CD4-positive, alpha-beta T cell treated with Interleukin-10 for 1 hour (primary cell): Measurements from ENCODE around the gene NLGN1.

Experiments
- DNase-seq: peaks from one replicate; pipeline ENCODE4 v3.0.0-alpha.2; 2020

NLGN1 gene

GRCh38 chr3:173644086-173645082 is 246.8 kb downstream of the NLGN1 start:
- DNase-seq, result no peak

DNA sequence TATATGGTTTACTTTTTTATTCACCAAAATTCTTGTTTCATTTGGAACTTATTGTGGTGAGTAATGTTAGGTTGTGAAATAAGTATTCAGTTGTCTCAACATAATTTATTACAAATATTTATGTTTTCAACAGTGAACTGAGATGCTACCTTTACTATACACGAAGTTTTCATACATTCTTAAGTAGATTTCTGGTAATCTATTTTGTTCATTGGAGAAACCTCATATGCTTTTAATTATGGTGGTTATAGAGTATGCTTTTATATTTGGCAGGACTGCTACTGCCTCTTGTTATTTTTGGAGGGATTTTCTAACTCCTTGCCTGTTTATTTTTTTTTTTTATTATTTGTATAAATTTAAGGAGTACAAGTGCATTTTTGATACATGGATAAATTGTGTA is 253.1 kb downstream of the NLGN1 start:
- DNase-seq, result no peak

DNA sequence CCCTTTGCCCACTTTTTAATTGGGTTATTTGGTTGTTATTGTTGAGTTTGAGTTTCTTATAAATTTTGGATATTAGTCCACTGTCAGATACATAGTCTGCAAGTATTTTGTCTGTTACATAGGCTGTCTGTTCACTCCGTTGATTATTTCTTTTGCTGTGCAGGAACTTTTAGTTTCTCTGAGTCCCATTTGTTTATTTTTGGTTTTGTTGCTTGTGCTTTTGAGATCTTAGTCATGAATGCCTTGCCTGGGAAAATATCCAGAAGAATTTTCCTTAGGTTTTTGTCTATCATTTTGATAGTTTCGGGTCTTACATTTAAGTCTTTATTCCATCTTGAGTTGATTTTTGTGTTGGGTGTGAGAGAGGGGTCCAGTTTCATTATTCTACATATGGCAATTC is 254.5 kb downstream of the NLGN1 start:
- DNase-seq, result no peak

- no peak for DNase-seq
Observed at GRCh38 chr3:173653781-173654180, 256.2 kb downstream of the NLGN1 start.

DNA sequence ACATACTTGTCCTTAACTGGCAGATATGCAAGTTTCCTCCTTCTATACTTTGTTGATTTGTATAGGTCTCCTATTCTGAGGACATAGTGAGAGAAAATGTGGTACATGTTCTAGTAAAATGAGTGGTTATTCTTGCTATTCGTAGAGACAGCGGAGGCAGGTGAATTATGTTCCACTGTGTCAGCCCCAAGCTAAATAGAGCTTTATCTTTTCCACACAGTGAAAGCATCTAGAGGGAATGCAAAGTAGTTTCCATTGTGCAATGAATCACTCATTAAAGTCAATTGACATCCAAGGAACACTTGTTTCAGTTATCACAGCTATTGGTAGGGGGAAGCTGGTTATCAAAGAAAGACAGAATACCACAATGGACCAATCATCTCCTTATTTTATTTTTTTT is 262.4 kb downstream of the NLGN1 start:
- no peak for DNase-seq

DNA sequence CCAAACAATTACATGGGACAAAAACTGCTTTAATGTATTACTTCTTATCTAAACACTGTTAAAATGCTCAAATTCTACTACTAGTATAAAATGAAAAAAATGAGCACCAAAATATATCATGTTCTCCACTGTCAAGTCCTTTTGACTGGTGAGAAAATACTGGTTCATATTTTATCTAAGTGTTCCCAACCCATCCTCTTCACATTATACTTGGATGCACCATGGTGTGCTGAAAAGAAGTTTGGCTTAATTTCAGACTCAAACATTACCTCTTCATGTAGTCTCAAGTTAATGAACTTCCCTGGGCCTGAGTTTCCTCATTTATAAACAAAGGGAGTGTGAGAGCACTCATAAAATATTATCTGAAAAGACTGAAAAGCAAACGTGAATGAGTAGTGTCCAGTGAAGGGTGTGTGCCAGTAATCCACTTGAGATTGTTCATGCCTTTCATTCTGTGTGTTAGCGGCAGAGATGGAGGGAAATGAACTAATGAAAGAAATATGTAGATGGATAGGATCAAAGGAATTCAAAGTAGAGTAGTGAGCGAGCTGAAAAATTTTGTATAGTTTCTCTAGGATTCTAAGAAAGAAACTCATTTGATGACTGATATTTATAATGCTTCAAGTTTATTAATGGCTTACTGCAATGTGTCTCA is 263.2 kb downstream of the NLGN1 start:
- no peak for DNase-seq

DNA sequence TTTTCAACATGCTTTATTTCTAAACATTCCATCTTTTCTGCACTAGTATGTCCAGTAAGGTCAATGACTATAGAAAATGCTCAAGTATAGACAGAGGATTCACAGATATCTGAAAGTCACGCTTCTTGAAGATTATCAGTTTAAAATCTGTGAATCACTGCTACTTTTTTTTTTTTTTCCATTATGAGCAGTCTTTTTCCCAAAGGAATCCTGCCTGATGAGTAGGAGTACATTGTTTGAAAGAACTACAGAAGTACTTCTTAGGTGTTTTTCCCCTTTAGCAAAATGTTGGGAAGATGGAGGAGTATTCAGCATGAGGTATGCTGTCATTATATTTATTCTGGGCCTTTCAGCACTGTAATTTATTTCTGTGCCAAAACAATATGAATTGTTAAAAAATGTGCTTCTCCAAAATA is 266.2 kb downstream of the NLGN1 start:
- DNase-seq, result no peak

DNA sequence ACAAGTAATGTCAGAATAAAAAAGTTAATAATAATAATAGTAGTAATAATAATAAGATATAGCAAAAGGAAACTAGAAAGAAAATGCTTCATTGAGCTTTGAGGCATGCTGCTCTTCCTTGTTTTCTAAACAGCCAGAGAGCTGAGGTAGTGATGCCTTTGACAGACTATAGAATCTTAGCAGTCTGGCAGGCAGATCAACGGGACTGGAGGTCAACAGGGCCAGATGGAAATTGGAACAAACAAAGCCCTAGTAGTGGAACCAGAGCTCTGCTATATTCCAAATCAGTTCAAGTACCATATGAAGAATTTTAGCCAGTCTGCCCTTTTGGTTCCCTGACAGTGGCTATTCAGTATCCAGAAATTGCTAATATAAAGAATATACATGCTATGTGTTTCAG is 278.6 kb downstream of the NLGN1 start:
- no peak for DNase-seq

DNA sequence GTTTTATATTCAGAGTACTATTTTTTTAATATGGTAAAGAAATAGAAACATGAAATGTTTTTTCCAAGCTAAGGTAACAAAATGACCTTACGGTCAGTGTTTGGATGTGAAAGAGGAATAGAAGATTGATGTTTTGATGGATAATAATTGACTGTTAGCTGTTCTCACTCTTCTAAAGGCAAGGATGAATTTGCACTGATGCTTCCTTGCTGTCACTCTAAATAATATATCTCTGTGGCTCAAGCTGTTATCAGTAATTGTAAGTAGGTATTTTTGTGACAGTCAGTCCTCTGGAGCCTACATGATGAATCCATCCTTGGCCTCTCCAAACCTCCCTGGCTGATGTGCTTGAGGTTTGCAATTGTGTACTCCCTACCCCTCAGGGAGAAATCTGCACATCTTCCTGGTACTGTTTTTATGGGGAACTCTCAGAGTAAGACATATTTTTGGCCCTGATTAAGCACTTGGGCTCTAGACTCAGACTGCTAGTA is 283.7 kb downstream of the NLGN1 start:
- DNase-seq, result no peak

- no peak for DNase-seq
Observed at GRCh38 chr3:173685456-173685855, 287.9 kb downstream of the NLGN1 start.

- no peak for DNase-seq
Observed at GRCh38 chr3:173688216-173688842, 290.8 kb downstream of the NLGN1 start.

DNA sequence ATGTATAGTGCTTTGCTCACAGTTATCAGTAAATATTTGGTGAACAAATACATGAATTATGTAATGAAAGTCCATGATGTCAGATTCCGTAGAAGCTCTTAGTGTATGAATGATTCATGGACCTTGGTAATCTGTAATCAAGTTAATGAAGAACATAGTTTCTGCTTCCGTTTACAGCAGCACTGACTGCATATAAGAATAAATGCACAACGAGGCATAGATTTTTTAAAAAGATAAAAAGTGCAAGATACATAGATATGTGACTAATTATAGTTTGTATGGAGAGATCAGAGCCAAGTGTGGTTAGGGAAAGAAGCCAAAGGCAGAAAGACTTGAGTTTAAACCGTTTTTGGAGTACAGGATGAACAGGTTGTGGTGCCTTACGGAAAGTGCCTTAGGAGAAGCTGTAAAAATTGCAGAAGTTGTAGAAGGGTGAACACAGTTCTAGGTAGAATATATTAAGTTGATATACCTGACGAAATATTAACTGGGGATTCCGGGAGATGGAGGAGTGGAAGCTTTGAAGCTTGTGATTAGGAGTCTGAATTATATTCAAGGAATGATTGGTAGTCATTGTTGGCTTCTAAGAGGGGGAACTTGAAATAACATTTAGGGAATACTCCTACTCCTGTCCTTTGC is 293.1 kb downstream of the NLGN1 start:
- no peak for DNase-seq

DNA sequence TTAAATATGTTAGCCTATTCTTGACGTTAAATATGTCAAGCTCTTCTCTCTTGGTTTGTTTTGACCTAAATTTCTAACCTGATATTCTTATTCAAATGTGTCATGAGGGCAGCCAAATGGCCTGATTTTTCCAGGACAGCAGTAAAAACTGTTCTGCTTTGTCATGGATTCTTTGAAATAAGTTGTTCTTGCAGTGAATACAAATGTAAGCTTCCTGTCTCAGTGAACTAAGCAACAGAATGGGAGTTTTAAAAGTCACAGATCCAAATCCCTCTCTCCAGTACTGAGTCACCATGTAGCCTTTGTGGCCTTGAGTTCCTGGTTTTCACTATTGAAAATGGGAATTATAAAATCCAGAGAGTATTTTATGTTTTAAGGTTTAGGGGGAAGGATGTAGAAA is 301.8 kb downstream of the NLGN1 start:
- DNase-seq, result no peak

GRCh38 chr3:173700336-173700735 is 302.8 kb downstream of the NLGN1 start:
- DNase-seq, result no peak

DNA sequence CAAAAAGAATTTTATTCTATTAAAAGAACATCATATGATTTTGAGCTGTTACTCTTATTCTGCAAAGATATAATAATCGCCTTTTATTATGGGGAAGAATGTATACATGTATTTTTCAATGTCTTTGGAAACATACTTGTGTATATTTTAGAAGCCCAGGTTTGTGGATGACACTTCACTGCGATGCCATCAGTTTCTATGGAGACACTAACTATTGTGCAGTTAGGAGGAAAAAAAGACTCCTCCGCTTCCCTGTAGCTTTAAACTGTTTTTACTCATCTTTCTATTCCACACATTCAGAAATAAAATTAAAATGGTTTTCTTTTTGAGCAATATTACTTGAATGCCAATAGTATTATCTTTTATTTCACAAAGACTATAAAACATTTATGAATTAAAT is 305.0 kb downstream of the NLGN1 start:
- no peak for DNase-seq

- no peak for DNase-seq
Observed at GRCh38 chr3:173703771-173704170, 306.2 kb downstream of the NLGN1 start.

DNA sequence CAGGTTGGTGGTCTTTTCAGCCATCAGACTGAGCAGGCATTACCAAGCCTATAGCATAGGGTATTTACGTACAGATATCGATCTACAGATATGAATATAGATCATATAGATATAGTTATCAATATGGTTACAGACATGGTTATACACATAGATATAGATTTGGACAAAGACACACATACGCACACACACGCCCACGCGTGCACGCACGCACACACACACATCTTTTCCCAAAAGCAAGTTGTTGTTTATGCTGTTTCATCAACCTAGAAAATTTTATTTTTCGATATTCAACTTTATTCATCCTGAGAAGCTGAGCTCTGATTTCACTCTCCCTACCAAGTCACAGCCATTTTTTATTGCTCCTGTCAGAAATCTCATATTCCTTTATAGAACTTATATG is 309.1 kb downstream of the NLGN1 start:
- no peak for DNase-seq

GRCh38 chr3:173708191-173708590 is 310.6 kb downstream of the NLGN1 start:
- no peak for DNase-seq

DNA sequence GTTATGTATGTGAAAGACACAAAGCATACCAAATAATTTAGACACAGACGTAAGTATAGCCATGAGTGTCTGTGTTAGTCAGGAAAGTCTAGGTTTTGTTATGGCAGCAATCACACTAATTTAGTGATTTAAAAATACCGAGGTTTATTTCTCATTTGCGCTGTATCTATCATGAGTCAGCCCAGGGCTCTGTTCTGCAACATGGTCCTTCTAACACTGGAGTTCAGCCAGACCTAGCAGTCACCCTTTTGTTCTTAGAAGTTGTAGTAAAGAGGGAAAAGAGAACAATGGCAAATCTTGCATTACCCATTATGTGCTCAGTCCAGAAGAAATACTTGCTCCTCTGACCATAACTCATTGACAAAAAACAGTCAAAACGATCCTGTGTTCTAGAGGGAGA is 311.5 kb downstream of the NLGN1 start:
- no peak for DNase-seq

- no peak for DNase-seq
Observed at GRCh38 chr3:173711619-173712018, 314.1 kb downstream of the NLGN1 start.

DNA sequence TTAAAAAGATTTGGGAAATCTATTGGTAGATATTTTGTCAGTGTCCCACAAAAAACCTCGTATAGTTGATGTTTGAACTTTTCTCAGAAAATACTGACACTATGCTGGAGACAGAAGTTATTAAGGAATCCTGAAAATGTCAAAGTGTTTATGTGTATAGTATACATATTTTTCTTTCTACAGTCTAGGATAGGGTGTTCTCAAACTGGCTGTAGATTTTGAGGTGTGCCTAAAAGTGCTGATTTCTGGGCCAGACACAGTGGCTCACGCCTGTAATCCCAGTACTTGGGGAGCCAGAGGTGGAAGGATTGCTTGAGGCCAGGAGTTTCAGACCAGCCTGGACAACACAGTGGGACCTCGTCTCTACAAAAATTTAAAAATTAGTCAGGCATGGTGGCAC is 322.0 kb downstream of the NLGN1 start:
- DNase-seq, result no peak

- DNase-seq, result no peak
Observed at GRCh38 chr3:173725507-173725906, 328.0 kb downstream of the NLGN1 start.

- no peak for DNase-seq
Observed at GRCh38 chr3:173730391-173730790, 332.8 kb downstream of the NLGN1 start.
